Measurements from ENCODE around the gene LSM5.

Gene LSM5

GRCh38 chr7:32462977-32463376 lies 27.2 kb downstream of the LSM5 start:
- DNase-seq: no peak
- no peak overlapping the region for H2AFZ ChIP-seq (ENCODE audit: low read depth, low read length)
- no peak overlapping the region for H3K14ac ChIP-seq (ENCODE audit: low read length in 2 of 2)
- no peak overlapping the region for H4K8ac ChIP-seq (ENCODE audit: low read length)
- no peak overlapping the region for H3K4me2 ChIP-seq (ENCODE audit: low read length, poor library complexity, severe bottlenecking)
- H3K27ac ChIP-seq (ENCODE audit: low read length, poor library complexity, severe bottlenecking): no peak overlapping the region
- no peaks in the 10 kb centered on the region for H3K79me1 ChIP-seq (replicated peaks; ENCODE audit: low read length, poor library complexity, severe bottlenecking)
- H3K36me3 ChIP-seq (ENCODE audit: control insufficient read depth in 1 of 2, insufficient read depth in 2 of 2, low read depth in 1 of 2, low read length in 2 of 2): no peaks in the 10 kb centered on the region
- no peak overlapping the region for H2BK5ac ChIP-seq (ENCODE audit: low read depth, low read length, poor library complexity, severe bottlenecking)
- H2BK15ac ChIP-seq (ENCODE audit: low read depth, poor library complexity, severe bottlenecking): no peak overlapping the region
- H2BK12ac ChIP-seq (ENCODE audit: low read length in 2 of 2): no peak overlapping the region
- no peak overlapping the region for H2AK5ac ChIP-seq (ENCODE audit: low read length, severe bottlenecking)
- H3K4ac ChIP-seq (ENCODE audit: low read depth in 1 of 2, low read length in 2 of 2): no peak overlapping the region
- no peaks in the 10 kb centered on the region for H3K4me1 ChIP-seq (ENCODE audit: control insufficient read depth, insufficient read depth, low read depth, low read length)
- peaks cover 12 to 13% of the 10 kb centered on the region in 2 experiments for H3K27me3 ChIP-seq (ENCODE audit: control insufficient read depth in 1 of 2, insufficient read depth in 1 of 2, low read length in 2 of 2)
- WGBS: 89% methylated on average over 1 of the region's 1 CpG
- no peak overlapping the region for H3K4me3 ChIP-seq (ENCODE audit: insufficient read depth in 1 of 2, low read depth in 1 of 2, low read length in 2 of 2)
- no peak overlapping the region for H2BK120ac ChIP-seq (ENCODE audit: low read depth, low read length)
- H3K9ac ChIP-seq (ENCODE audit: low read length): no peak overlapping the region
- H3K9me3 ChIP-seq (ENCODE audit: control insufficient read depth, low read length): no peaks in the 10 kb centered on the region
- H3K23ac ChIP-seq (ENCODE audit: low read length in 2 of 2): no peak overlapping the region
- H4K91ac ChIP-seq (ENCODE audit: low read length): no peak overlapping the region
- H3K18ac ChIP-seq (ENCODE audit: low read depth in 1 of 2, low read length in 2 of 2): no peak overlapping the region

- Histone ChIP-seq H3K9me3 (ENCODE audit: control insufficient read depth, low read length) (no peaks in the 10 kb centered on the region), H3K23ac (ENCODE audit: low read length in 2 of 2) (no peak overlapping the region), H3K4ac (ENCODE audit: low read depth in 1 of 2, low read length in 2 of 2) (no peak overlapping the region), H3K14ac (ENCODE audit: low read length in 2 of 2) (no peak overlapping the region), H2AFZ (ENCODE audit: low read depth, low read length) (no peak overlapping the region), H3K27me3 (ENCODE audit: control insufficient read depth in 1 of 2, insufficient read depth in 1 of 2, low read length in 2 of 2) (peaks cover 13 to 14% of the 10 kb centered on the region in 2 experiments), H2BK120ac (ENCODE audit: low read depth, low read length) (no peak overlapping the region), H4K8ac (ENCODE audit: low read length) (no peak overlapping the region), H2BK15ac (ENCODE audit: low read depth, poor library complexity, severe bottlenecking) (no peak overlapping the region), H3K4me3 (ENCODE audit: insufficient read depth in 1 of 2, low read depth in 1 of 2, low read length in 2 of 2) (no peak overlapping the region), H3K9ac (ENCODE audit: low read length) (no peak overlapping the region), H3K4me1 (ENCODE audit: control insufficient read depth, insufficient read depth, low read depth, low read length) (no peaks in the 10 kb centered on the region), H3K18ac (ENCODE audit: low read depth in 1 of 2, low read length in 2 of 2) (no peak overlapping the region), H2BK12ac (ENCODE audit: low read length in 2 of 2) (no peak overlapping the region), H3K36me3 (ENCODE audit: control insufficient read depth in 1 of 2, insufficient read depth in 2 of 2, low read depth in 1 of 2, low read length in 2 of 2) (no peaks in the 10 kb centered on the region), H3K79me1 (replicated peaks; ENCODE audit: low read length, poor library complexity, severe bottlenecking) (no peaks in the 10 kb centered on the region), H3K4me2 (ENCODE audit: low read length, poor library complexity, severe bottlenecking) (no peak overlapping the region), H4K91ac (ENCODE audit: low read length) (no peak overlapping the region), H3K27ac (ENCODE audit: low read length, poor library complexity, severe bottlenecking) (no peak overlapping the region), H2BK5ac (ENCODE audit: low read depth, low read length, poor library complexity, severe bottlenecking) (no peak overlapping the region), H2AK5ac (ENCODE audit: low read length, severe bottlenecking) (no peak overlapping the region)
- no peak for DNase-seq
Measured at GRCh38 chr7:32462451-32462850, 27.7 kb downstream of the LSM5 start.

GRCh38 chr7:32461484-32461883 lies 28.7 kb downstream of the LSM5 start:
- 76% methylated on average over 2 of the region's 2 CpGs for WGBS
- H4K8ac ChIP-seq (ENCODE audit: low read length): no peak overlapping the region
- no peak for DNase-seq
- H3K27me3 ChIP-seq (ENCODE audit: control insufficient read depth in 1 of 2, insufficient read depth in 1 of 2, low read length in 2 of 2): peaks cover 13 to 14% of the 10 kb centered on the region in 2 experiments
- H3K18ac ChIP-seq (ENCODE audit: low read depth in 1 of 2, low read length in 2 of 2): no peak overlapping the region
- H3K9me3 ChIP-seq (ENCODE audit: control insufficient read depth, low read length): no peaks in the 10 kb centered on the region
- no peak overlapping the region for H2BK5ac ChIP-seq (ENCODE audit: low read depth, low read length, poor library complexity, severe bottlenecking)
- no peak overlapping the region for H2AFZ ChIP-seq (ENCODE audit: low read depth, low read length)
- no peak overlapping the region for H3K14ac ChIP-seq (ENCODE audit: low read length in 2 of 2)
- H3K4me1 ChIP-seq (ENCODE audit: control insufficient read depth, insufficient read depth, low read depth, low read length): no peaks in the 10 kb centered on the region
- no peak overlapping the region for H3K23ac ChIP-seq (ENCODE audit: low read length in 2 of 2)
- H3K4me2 ChIP-seq (ENCODE audit: low read length, poor library complexity, severe bottlenecking): no peak overlapping the region
- no peak overlapping the region for H2AK5ac ChIP-seq (ENCODE audit: low read length, severe bottlenecking)
- H3K4me3 ChIP-seq (ENCODE audit: insufficient read depth in 1 of 2, low read depth in 1 of 2, low read length in 2 of 2): no peak overlapping the region
- no peak overlapping the region for H3K27ac ChIP-seq (ENCODE audit: low read length, poor library complexity, severe bottlenecking)
- H3K36me3 ChIP-seq (ENCODE audit: control insufficient read depth in 1 of 2, insufficient read depth in 2 of 2, low read depth in 1 of 2, low read length in 2 of 2): no peaks in the 10 kb centered on the region
- no peak overlapping the region for H3K4ac ChIP-seq (ENCODE audit: low read depth in 1 of 2, low read length in 2 of 2)
- H2BK15ac ChIP-seq (ENCODE audit: low read depth, poor library complexity, severe bottlenecking): no peak overlapping the region
- H2BK12ac ChIP-seq (ENCODE audit: low read length in 2 of 2): no peak overlapping the region
- H4K91ac ChIP-seq (ENCODE audit: low read length): no peak overlapping the region
- no peaks in the 10 kb centered on the region for H3K79me1 ChIP-seq (replicated peaks; ENCODE audit: low read length, poor library complexity, severe bottlenecking)
- H2BK120ac ChIP-seq (ENCODE audit: low read depth, low read length): no peak overlapping the region
- no peak overlapping the region for H3K9ac ChIP-seq (ENCODE audit: low read length)

- WGBS: 91% methylated on average over 2 of the region's 2 CpGs
- no peak overlapping the region for H2BK5ac ChIP-seq (ENCODE audit: low read depth, low read length, poor library complexity, severe bottlenecking)
- H4K8ac ChIP-seq (ENCODE audit: low read length): no peak overlapping the region
- peaks cover 13 to 14% of the 10 kb centered on the region in 2 experiments for H3K27me3 ChIP-seq (ENCODE audit: control insufficient read depth in 1 of 2, insufficient read depth in 1 of 2, low read length in 2 of 2)
- H3K79me1 ChIP-seq (replicated peaks; ENCODE audit: low read length, poor library complexity, severe bottlenecking): no peaks in the 10 kb centered on the region
- H3K23ac ChIP-seq (ENCODE audit: low read length in 2 of 2): no peak overlapping the region
- H3K9me3 ChIP-seq (ENCODE audit: control insufficient read depth, low read length): no peaks in the 10 kb centered on the region
- no peak overlapping the region for H2BK12ac ChIP-seq (ENCODE audit: low read length in 2 of 2)
- H3K27ac ChIP-seq (ENCODE audit: low read length, poor library complexity, severe bottlenecking): no peak overlapping the region
- no peak overlapping the region for H2AK5ac ChIP-seq (ENCODE audit: low read length, severe bottlenecking)
- H3K14ac ChIP-seq (ENCODE audit: low read length in 2 of 2): no peak overlapping the region
- DNase-seq: no peak
- H2BK120ac ChIP-seq (ENCODE audit: low read depth, low read length): no peak overlapping the region
- H2AFZ ChIP-seq (ENCODE audit: low read depth, low read length): no peak overlapping the region
- no peak overlapping the region for H4K91ac ChIP-seq (ENCODE audit: low read length)
- H3K4me2 ChIP-seq (ENCODE audit: low read length, poor library complexity, severe bottlenecking): no peak overlapping the region
- H2BK15ac ChIP-seq (ENCODE audit: low read depth, poor library complexity, severe bottlenecking): no peak overlapping the region
- no peak overlapping the region for H3K18ac ChIP-seq (ENCODE audit: low read depth in 1 of 2, low read length in 2 of 2)
- H3K9ac ChIP-seq (ENCODE audit: low read length): no peak overlapping the region
- H3K36me3 ChIP-seq (ENCODE audit: control insufficient read depth in 1 of 2, insufficient read depth in 2 of 2, low read depth in 1 of 2, low read length in 2 of 2): no peaks in the 10 kb centered on the region
- H3K4ac ChIP-seq (ENCODE audit: low read depth in 1 of 2, low read length in 2 of 2): no peak overlapping the region
- H3K4me3 ChIP-seq (ENCODE audit: insufficient read depth in 1 of 2, low read depth in 1 of 2, low read length in 2 of 2): no peak overlapping the region
- no peaks in the 10 kb centered on the region for H3K4me1 ChIP-seq (ENCODE audit: control insufficient read depth, insufficient read depth, low read depth, low read length)
Measured at GRCh38 chr7:32459788-32460187, 30.4 kb downstream of the LSM5 start.

All from mesenchymal stem cell (in vitro differentiated cells and primary cell).